MM.1S (cell line): ENCODE measurements around the gene CEACAM16.
A peak's percentile ranks its signal among the peaks of the same experiment; 100 is the strongest.

ENCODE experiments used
- DNase-seq: peaks from one replicate; pipeline ENCODE4 v3.0.0-alpha.2; 2015
- H2AFZ ChIP-seq: fragments of 300-600 bp; sonication (generic); 2 replicates; pipeline ENCODE4 v1.6.0; 2016; ENCODE audit warnings: antibody characterized with exemption, low read length
- H3F3A ChIP-seq: fragments of 300-600 bp; sonication (generic); 2 replicates; pipeline ENCODE4 v1.6.1; 2016; ENCODE audit warnings: mild to moderate bottlenecking, antibody characterized with exemption, low read length, moderate library complexity, mixed read lengths; ENCODE audit not compliant: insufficient read depth
- H3K27ac ChIP-seq: fragments of 300-600 bp; sonication (generic); 2 replicates; pipeline ENCODE4 v1.5.1; 2016; ENCODE audit warnings: mild to moderate bottlenecking, low read length
- H3K27me3 ChIP-seq: fragments of 300-600 bp; sonication (generic); replicated peaks from 2 replicates; pipeline ENCODE4 v1.6.0; 2016; ENCODE audit warnings: low read length; ENCODE audit not compliant: insufficient read depth
- H3K36me3 ChIP-seq: fragments of 300-600 bp; sonication (generic); replicated peaks from 2 replicates; pipeline ENCODE4 v1.6.1; 2016; ENCODE audit warnings: mild to moderate bottlenecking, low read length, mixed read lengths; ENCODE audit not compliant: insufficient read depth
- H3K4me1 ChIP-seq: fragments of 300-600 bp; sonication (generic); 2 replicates; pipeline ENCODE4 v1.6.1; 2016; ENCODE audit warnings: low read length, mixed read lengths
- H3K4me2 ChIP-seq: fragments of 300-600 bp; sonication (generic); 2 replicates; pipeline ENCODE4 v1.6.0; 2016; ENCODE audit warnings: low read depth, low read length
- H3K4me3 ChIP-seq: fragments of 300-600 bp; sonication (generic); 2 replicates; pipeline ENCODE4 v1.5.1; 2016; ENCODE audit warnings: low read length, mixed read lengths
- H3K79me2 ChIP-seq: fragments of 300-600 bp; sonication (generic); 2 replicates; pipeline ENCODE4 v1.6.1; 2016; ENCODE audit warnings: mixed run types, low read length, mixed read lengths
- H3K9ac ChIP-seq: fragments of 300-600 bp; sonication (generic); 2 replicates; pipeline ENCODE4 v1.6.1; 2016; ENCODE audit warnings: low read length, mixed read lengths
- H3K9me2 ChIP-seq: fragments of 300-600 bp; sonication (generic); replicated peaks from 2 replicates; pipeline ENCODE4 v1.6.1; 2016; ENCODE audit warnings: mild to moderate bottlenecking, low read length, mixed read lengths; ENCODE audit not compliant: insufficient read depth
- H3K9me3 ChIP-seq: fragments of 300-600 bp; sonication (generic); replicated peaks from 2 replicates; pipeline ENCODE4 v1.6.1; 2016; ENCODE audit warnings: mild to moderate bottlenecking, low read length, mixed read lengths; ENCODE audit not compliant: insufficient read depth
- H4K20me1 ChIP-seq: fragments of 300-600 bp; sonication (generic); 2 replicates; pipeline ENCODE4 v1.6.1; 2016; ENCODE audit warnings: mild to moderate bottlenecking, low read length, moderate library complexity, mixed read lengths; ENCODE audit not compliant: insufficient read depth
- EZH2 ChIP-seq: fragments of 300-600 bp; sonication (generic); optimal IDR thresholded peaks from 2 replicates; pipeline ENCODE3; 2017; ENCODE audit warnings: low read depth, mild to moderate bottlenecking, antibody characterized with exemption, low read length, mixed read lengths
- EZH2phosphoT487 ChIP-seq: fragments of 300-600 bp; sonication (generic); IDR thresholded peaks from 2 replicates; pipeline ENCODE4 v1.6.1; 2018; ENCODE audit warnings: antibody characterized with exemption, low read length
- TF ChIP-seq, protein P1 (sequence below): fragments of 300-600 bp; sonication (generic); IDR thresholded peaks from 2 replicates; pipeline ENCODE4 v1.5.1; 2016; ENCODE audit warnings: antibody characterized with exemption, low read length, mixed read lengths

The CEACAM16 gene, protein sequence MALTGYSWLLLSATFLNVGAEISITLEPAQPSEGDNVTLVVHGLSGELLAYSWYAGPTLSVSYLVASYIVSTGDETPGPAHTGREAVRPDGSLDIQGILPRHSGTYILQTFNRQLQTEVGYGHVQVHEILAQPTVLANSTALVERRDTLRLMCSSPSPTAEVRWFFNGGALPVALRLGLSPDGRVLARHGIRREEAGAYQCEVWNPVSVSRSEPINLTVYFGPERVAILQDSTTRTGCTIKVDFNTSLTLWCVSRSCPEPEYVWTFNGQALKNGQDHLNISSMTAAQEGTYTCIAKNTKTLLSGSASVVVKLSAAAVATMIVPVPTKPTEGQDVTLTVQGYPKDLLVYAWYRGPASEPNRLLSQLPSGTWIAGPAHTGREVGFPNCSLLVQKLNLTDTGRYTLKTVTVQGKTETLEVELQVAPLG

GRCh38 chr19:44698492-44699201 is at the start of gene CEACAM16:
TSS of gene CEACAM16 (plus strand) at chr19:44699151. CDS start at chr19:44701457, 2,306 bp downstream.
- Histone ChIP-seq H3K36me3 (no peaks in the 10 kb centered on the region), H3K9ac (no peak within 1 kb of the TSS), H3K4me3 (no peak within 1 kb of the TSS), H3K27ac (no peak within 1 kb of the TSS), H3K4me1 (0 out of 2 replicates have a peak, but pooled peaks cover 3% of the 10 kb centered on the region), H4K20me1 (no peaks in the 10 kb centered on the region), H3K79me2 (0 out of 2 replicates have a peak, but pooled peaks cover 7% of the 10 kb centered on the region), H3K4me2 (no peak within 1 kb of the TSS), H2AFZ (no peak within 1 kb of the TSS), H3K9me3 (no peaks in the 10 kb centered on the region), H3K27me3 (no peaks in the 10 kb centered on the region), H3K9me2 (no peaks in the 10 kb centered on the region), H3F3A (no peaks in the 10 kb centered on the region)
- DNase-seq, result no peak
- TF ChIP-seq, protein P1, sequence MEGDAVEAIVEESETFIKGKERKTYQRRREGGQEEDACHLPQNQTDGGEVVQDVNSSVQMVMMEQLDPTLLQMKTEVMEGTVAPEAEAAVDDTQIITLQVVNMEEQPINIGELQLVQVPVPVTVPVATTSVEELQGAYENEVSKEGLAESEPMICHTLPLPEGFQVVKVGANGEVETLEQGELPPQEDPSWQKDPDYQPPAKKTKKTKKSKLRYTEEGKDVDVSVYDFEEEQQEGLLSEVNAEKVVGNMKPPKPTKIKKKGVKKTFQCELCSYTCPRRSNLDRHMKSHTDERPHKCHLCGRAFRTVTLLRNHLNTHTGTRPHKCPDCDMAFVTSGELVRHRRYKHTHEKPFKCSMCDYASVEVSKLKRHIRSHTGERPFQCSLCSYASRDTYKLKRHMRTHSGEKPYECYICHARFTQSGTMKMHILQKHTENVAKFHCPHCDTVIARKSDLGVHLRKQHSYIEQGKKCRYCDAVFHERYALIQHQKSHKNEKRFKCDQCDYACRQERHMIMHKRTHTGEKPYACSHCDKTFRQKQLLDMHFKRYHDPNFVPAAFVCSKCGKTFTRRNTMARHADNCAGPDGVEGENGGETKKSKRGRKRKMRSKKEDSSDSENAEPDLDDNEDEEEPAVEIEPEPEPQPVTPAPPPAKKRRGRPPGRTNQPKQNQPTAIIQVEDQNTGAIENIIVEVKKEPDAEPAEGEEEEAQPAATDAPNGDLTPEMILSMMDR, result no peak
- TF ChIP-seq EZH2phosphoT487 (no peak), EZH2 (no peak)

GRCh38 chr19:44649578-44650145 is 49.3 kb upstream of the CEACAM16 start:
- no peaks in the 10 kb centered on the region for H3K9me2 ChIP-seq
- no peak overlapping the region for H2AFZ ChIP-seq
- H3K4me1 ChIP-seq, result peaks cover 10% of the 10 kb centered on the region
- H3K4me3 ChIP-seq, result no peak overlapping the region
- H3F3A ChIP-seq, result peaks cover 3% of the 10 kb centered on the region; the same call in 1 of the 2 replicates
- TF ChIP-seq EZH2, result no peak
- TF ChIP-seq, protein P1, result no peak
- no peak for TF ChIP-seq EZH2phosphoT487
- H4K20me1 ChIP-seq, result no peaks in the 10 kb centered on the region
- no peak overlapping the region for H3K27ac ChIP-seq
- H3K79me2 ChIP-seq, result peaks cover under 1% of the 10 kb centered on the region; the same call in 1 of the 2 replicates
- H3K9me3 ChIP-seq, result no peaks in the 10 kb centered on the region
- no peak for DNase-seq
- no peak overlapping the region for H3K4me2 ChIP-seq
- H3K27me3 ChIP-seq, result no peaks in the 10 kb centered on the region
- H3K9ac ChIP-seq, result no peak overlapping the region
- no peaks in the 10 kb centered on the region for H3K36me3 ChIP-seq

DNA sequence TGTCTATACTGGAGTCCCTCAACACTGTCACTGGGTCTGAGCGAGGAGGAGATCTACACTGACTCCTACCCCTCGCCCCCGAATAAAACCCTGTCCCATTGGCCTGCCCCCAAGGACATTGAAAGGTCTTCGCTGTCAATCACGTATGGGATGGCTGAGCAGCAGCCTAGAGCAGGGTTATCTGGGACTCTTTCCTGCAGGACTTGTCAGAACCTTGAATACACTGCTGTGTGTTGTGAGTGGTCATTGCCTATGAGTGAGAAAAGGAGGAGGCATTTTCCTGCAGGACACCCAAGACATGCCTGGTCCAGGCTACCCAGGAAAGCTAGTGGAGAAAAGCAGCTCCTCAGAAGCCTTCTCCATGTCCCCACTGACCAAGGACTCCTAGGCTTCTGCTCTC is 45.6 kb upstream of the CEACAM16 start:
- H3K9me3 ChIP-seq, result no peaks in the 10 kb centered on the region

More for the DNA sequence above, 45.6 kb upstream of the CEACAM16 start:
- TF ChIP-seq EZH2phosphoT487 (no peak), EZH2 (no peak)
- TF ChIP-seq, protein P1, result no peak
- Histone ChIP-seq H3K27ac (peak overlapping the region; percentile 78; the same call in 1 of the 2 replicates), H3K36me3 (no peaks in the 10 kb centered on the region), H3K4me2 (no peak overlapping the region), H3K79me2 (no peaks in the 10 kb centered on the region), H3F3A (peaks cover 3% of the 10 kb centered on the region; the same call in 1 of the 2 replicates), H4K20me1 (no peaks in the 10 kb centered on the region), H3K4me3 (no peak overlapping the region), H3K4me1 (peaks cover 12% of the 10 kb centered on the region), H3K9me2 (no peaks in the 10 kb centered on the region), H3K27me3 (no peaks in the 10 kb centered on the region), H3K9ac (no peak overlapping the region), H2AFZ (no peak overlapping the region)
- DNase-seq, result no peak
